AML-193 (cell line): ENCODE data around the gene SLC22A9.
"Not testable (repeated sequence)": the region's sequence is repeated elsewhere in the genome, so short reads cannot be mapped to it uniquely, and the experiment has no call there.

ENCODE experiments used
- DNase-seq, 2 experiments: peaks; one replicate each; lab custom pipeline; 2025; lab: John Stamatoyannopoulos, UW

Gene SLC22A9

DNA sequence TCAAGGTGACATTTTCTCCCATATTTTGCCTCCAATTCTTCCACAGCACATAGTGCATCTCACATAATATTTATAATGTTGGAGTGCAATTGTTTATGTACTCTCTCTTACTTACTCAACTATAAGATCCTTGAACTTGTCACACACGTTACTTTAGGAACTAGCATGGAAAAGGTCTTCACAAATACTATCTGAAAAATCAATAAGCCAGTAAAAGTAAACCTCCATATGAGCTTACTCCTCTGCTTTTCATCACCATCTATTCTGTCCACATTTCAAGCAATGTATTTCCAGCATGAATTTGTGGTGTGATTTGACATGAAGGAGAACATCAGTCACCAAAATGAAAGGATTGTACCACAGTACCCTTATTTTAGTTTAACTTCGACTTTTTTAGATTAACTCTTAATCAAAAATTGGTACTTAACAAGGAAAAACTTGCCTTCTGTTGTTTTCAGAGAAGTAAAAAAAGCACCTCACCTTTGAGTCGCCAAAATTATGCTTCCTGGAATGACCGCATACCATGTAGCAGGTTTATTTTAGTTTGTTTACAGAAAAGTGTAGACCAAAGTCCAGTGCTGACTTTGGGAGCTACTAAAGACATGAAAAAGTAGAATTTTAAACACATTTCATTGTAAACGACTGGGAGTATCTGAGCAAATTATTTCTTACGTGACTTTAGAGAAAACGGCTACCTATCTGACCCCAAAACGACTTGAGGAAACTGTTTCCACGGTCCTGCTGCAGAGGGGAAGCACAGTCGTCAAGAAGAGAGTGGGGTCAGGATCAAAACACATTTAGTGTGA lies at the start of gene SLC22A9:
TSS of gene SLC22A9 (plus strand) at position 621 of the 806 bp plus-strand sequence. CDS start 272 bp downstream, outside the sequence.
- DNase-seq, result no peak

GRCh38 chr11:63321723-63322122 lies 47.9 kb upstream of the SLC22A9 start:
- DNase-seq, result no peak

DNA sequence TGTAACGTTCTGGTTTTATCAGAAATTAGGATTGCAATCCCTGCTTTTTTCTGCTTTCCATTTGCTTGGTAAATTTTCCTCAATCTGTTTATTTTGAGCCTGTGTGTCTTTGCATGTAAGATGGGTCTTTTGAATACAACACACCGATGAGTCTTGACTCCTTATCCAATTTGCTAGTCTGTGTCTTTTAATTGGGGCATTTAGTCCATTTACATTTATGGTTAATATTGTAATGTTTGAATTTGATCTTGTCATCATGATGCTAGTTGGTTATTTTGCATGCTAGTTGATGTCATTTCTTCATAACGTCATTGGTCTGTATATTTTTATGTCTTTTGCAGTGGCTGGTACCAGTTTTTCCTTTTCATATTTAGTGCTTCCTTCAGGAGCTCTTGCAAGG lies 34.5 kb upstream of the SLC22A9 start:
- not testable (repeated sequence) for DNase-seq

- no peak for DNase-seq
Measured at GRCh38 chr11:63337070-63337469, 32.5 kb upstream of the SLC22A9 start.

- DNase-seq, result no peak
Measured at GRCh38 chr11:63343130-63343529, 26.5 kb upstream of the SLC22A9 start.

- no peak for DNase-seq
Measured at GRCh38 chr11:63352144-63352543, 17.4 kb upstream of the SLC22A9 start.

DNA sequence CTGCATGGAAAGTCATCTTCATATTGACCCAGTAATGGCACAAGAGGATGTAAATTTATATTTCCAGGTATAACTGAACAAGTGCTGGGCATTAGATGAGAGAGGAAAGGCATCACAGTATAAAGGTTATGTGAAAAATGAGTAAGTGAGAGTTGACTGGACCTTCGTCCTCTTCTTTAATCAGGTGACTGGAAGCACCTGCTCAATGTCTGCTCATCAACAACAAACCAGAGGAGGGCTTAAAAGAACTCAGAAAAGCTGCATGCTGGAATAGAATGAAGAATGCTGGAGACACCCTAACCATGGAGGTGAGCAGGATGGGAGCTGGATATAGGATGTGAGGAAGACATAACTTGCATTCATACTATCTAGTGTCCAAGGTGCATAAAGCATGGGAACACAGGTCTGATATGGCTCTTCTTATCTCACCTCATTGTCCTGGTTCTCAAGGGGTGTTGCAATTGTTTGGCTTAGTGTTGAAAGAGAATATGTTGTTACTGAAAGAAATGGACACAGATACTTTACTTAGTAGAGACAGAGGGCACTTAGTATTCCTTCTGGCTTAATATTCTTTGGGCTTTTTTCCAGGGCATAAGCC lies 7.3 kb upstream of the SLC22A9 start:
- no peak for DNase-seq

DNA sequence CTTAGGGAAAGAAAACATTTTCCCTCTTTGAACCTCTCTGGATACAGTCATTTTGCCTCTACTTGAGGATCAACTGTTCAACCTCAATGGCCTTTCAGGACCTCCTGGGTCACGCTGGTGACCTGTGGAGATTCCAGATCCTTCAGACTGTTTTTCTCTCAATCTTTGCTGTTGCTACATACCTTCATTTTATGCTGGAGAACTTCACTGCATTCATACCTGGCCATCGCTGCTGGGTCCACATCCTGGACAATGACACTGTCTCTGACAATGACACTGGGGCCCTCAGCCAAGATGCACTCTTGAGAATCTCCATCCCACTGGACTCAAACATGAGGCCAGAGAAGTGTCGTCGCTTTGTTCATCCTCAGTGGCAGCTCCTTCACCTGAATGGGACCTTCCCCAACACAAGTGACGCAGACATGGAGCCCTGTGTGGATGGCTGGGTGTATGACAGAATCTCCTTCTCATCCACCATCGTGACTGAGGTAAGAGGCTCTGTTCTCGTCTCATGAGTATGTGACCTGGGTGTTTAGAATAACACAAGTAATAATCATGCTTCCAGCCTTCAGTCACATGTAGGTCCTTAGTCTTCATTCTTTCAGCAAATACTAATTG lies 495 bp downstream of the SLC22A9 start:
- DNase-seq, result no peak

- DNase-seq, result no peak
Measured at GRCh38 chr11:63371396-63371795, 1.8 kb downstream of the SLC22A9 start.

GRCh38 chr11:63375434-63375833 lies 5.8 kb downstream of the SLC22A9 start:
- DNase-seq, result no peak

GRCh38 chr11:63380130-63380529 lies 10.5 kb downstream of the SLC22A9 start:
- no peak for DNase-seq

- DNase-seq, result no peak
Measured at GRCh38 chr11:63395697-63396096, 26.1 kb downstream of the SLC22A9 start.

DNA sequence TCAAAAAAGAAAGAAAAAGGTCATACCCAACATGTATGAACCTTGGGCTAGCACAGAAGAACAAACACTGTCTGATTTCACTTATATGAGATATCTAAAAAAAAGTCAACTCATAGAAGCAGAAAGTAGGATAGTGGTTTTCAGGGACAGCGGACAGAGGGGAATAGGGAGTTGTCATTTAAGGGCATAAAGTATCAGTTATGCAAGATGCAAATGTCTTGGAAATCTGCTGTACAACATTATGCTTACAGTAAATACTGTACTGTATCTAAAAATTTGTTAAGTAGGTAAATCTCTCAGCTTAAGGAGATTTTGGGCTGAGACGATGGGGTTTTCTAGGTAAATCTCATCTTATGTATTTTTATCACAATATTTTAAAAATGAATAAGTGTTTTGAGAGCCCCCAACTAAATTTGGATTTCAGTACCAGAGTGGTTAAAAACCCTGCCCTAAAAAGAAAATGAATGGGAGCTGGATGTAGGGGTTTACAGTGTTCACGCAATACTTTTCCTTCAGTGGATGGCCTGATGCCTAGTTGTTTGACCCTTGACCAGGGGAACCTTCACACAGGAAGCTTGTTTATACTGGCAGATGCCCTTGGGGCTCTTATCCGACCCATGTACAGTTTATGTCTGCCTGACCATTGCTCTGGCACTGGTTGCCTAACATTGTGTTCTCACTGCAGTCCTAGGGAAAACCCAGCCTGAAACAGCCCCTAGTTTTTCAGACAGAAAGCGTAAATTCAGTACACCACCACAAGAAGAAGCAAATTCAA lies 34.8 kb downstream of the SLC22A9 start:
- no peak for DNase-seq

GRCh38 chr11:63405114-63405513 lies 35.5 kb downstream of the SLC22A9 start:
- DNase-seq, result no peak

DNA sequence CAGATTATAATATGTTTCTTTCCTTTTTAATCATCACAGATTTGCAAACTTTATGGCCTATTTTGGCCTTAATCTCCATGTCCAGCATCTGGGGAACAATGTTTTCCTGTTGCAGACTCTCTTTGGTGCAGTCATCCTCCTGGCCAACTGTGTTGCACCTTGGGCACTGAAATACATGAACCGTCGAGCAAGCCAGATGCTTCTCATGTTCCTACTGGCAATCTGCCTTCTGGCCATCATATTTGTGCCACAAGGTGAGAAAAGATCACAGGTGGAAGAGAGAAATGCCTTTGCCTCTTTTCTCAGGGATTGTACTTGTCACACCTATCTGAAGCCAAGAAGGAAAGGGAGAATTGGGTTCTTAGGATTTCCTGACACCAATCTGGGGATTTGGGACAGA lies 36.9 kb downstream of the SLC22A9 start:
- no peak for DNase-seq

DNA sequence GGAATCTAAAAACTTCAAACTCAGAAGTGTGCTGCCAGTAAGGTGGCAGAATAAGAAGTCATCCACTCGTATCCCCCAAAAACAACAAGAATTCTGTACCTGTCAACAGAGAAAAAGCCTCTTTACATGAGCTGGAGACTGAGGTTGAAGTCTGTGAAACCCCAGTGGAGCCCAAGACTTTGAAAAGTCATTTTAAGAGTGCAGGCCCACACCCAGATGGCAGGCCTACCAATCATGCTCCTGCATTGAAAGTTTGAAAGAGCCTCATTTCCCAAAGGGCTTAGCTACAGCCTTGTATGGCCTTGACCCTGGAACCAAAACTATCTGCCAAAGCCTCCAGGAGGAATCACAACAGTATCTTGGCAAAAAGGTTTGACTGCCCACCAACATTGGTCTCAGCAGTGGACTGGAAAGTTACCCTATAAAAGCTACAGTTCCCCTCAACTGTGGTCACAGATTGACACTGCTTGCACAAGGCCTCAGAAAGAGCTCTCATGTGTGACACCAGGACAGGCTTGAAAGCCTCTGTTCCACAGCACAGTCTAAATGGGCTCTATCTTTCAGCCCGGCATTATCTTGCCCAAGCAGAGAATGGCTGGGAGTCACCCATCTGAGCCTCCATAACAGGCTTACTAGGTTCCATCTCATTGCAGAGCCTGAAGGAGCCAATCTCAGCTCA lies 47.7 kb downstream of the SLC22A9 start:
- DNase-seq, result no peak

DNA sequence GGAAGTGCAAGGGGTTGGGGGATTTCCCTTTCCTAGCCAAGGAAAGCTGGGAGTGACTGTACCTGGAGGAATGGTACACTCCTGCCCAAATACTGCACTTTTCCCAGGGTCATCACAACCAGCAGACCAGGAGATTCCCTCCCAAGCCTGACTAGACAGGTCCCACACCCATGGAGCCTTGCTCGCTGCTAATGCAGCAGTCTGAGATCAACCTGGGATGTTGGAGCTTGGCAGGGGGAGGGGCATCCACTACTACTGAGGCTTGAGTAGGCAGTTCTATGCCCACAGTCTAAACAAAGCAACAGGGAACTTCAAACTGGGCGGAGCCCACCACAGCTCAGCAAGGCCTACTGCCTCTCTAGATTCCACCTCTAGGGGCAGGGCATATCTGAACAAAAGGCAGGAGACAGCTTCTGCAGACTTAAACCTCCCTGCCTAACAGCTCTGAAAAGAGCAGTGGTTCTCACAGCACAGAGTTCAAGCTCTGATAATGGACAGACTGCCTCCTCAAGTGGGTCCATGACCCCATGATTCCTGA lies 58.5 kb downstream of the SLC22A9 start:
- no peak for DNase-seq

- not testable (repeated sequence) for DNase-seq
Measured at GRCh38 chr11:63430731-63431130, 61.1 kb downstream of the SLC22A9 start.

GRCh38 chr11:63435351-63435750 lies 65.8 kb downstream of the SLC22A9 start:
- not testable (repeated sequence) for DNase-seq

GRCh38 chr11:63435831-63436230 lies 66.2 kb downstream of the SLC22A9 start:
- not testable (repeated sequence) for DNase-seq

DNA sequence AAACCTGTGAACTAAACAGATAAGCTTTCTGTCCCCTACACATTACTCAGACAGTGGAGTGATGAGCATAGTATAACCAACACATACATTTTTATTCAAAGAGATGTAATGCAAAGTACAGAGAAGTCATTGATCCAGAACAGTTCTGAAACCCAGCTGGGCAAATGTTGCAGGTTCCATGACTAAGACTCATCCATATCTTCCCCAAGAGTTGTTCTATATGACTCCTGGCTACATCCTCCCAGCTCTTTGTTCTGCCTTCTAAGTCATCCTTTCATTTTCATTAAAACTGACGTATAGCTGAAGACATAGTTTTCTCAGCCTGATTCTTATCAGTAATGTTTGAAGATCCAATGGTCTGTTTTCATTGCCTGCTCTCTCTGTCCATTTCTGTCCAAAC lies 74.1 kb downstream of the SLC22A9 start:
- DNase-seq, result no peak
